Esophagus muscularis mucosa (tissue), 4 donors: ENCODE results near the gene MRPS2. TPM values are rescaled to one million over a fixed set of nuclear protein-coding genes. Genes with fewer than 3 reads are reported as not detected.
"Not testable (repeated sequence)": the region's sequence is repeated elsewhere in the genome, so short reads cannot be mapped to it uniquely, and the experiment has no call there.

ENCODE experiments used
- DNase-seq: peaks from one replicate; pipeline ENCODE4 v3.0.0-alpha.2; 2017; ENCODE audit errors: extremely low spot score
- H3K27ac ChIP-seq, 4 donors: fragments of 200-600 bp; sonication (generic); replicated peaks in 1 of 4; 1 replicate in 3 of 4; 2 replicates in 1 of 4; pipeline ENCODE4 v1.5.1; 2016 to 2019; ENCODE audit warnings: mild to moderate bottlenecking in 1 of 4
- H3K27me3 ChIP-seq, 4 donors: fragments of 200-600 bp; sonication (generic); one replicate each; pipeline versions ENCODE4 v1.5.1 to v1.6.0; 2016 to 2019
- H3K36me3 ChIP-seq, 4 donors: fragments of 200-600 bp; sonication (generic); one replicate each; pipeline ENCODE4 v1.5.1; 2016 to 2019
- H3K4me1 ChIP-seq, 4 donors: fragments of 200-600 bp; sonication (generic); one replicate each; pipeline ENCODE4 v1.5.1; 2016 to 2019
- H3K4me3 ChIP-seq, 4 donors: fragments of 200-600 bp; sonication (generic); 1 replicate in 2 of 4; 2 replicates in 2 of 4; pipeline ENCODE4 v1.5.1; 2016 to 2019; ENCODE audit warnings: mild to moderate bottlenecking in 4 of 4, moderate library complexity in 1 of 4
- H3K9me3 ChIP-seq, 4 donors: fragments of 200-600 bp; sonication (generic); 1 replicate in 3 of 4; 2 replicates in 1 of 4; pipeline ENCODE4 v1.5.1; 2016 to 2019
- CTCF ChIP-seq, 3 experiments: fragments of 200-600 bp in 2 of 3; fragments of 450-650 bp in 1 of 3; sonication (generic) in 2 of 3; IDR thresholded peaks; one replicate each; pipeline ENCODE4 v1.5.1; 2017 to 2019; ENCODE audit warnings: antibody characterized with exemption in 3 of 3, mild to moderate bottlenecking in 2 of 3, moderate library complexity in 1 of 3
- EP300 ChIP-seq: sonication (generic); formaldehyde crosslinking; IDR thresholded peaks from one replicate; pipeline ENCODE4 v1.6.1; 2017; ENCODE audit warnings: antibody characterized with exemption
- POLR2A ChIP-seq: fragments of 450-650 bp; IDR thresholded peaks from one replicate; pipeline ENCODE4 v1.6.1; 2017; ENCODE audit warnings: antibody characterized with exemption, moderate library complexity, mild to moderate bottlenecking, low read depth
- POLR2AphosphoS5 ChIP-seq, 2 donors: sonication (generic); formaldehyde crosslinking; IDR thresholded peaks; one replicate each; pipeline ENCODE4 v1.6.1; 2017; ENCODE audit warnings: antibody characterized with exemption in 2 of 2
- WGBS: methylation state at CpG from one replicate; pipeline ENCODE4 v1.1.5; 2018; 5-methylcytosine and 5-hydroxymethylcytosine counted together
- intact Hi-C: fragments of 100-400 bp; cut with DNase I; formaldehyde crosslinking; loops from one replicate; pipeline ENCODE4 v1.15.1; 2023
- total RNA-seq, 4 donors: library from RNA; depleted of rRNA; stranded (reverse); fragments of >200 nt; gene quantifications; one replicate each; pipeline versions ENCODE4 v1.1.0 to v1.2.1, GENCODE V29; 2016

The MRPS2 gene
- total RNA-seq, 4 donors from 2014 or later, result 19.5 to 47.3 (median 37.9) TPM

- no peak for DNase-seq
- Histone ChIP-seq H3K4me1 (no peaks in the 10 kb centered on the region), H3K36me3 (no peaks in the 10 kb centered on the region), H3K9me3 (peaks cover 0 to 15% (median 9%) of the 10 kb centered on the region in 4 donors), H3K4me3 (no peak overlapping the region), H3K27ac (no peak overlapping the region), H3K27me3 (peaks cover 0 to 46% (median 0%) of the 10 kb centered on the region in 4 donors)
- intact Hi-C loops, result no loop called here
- no peak for TF ChIP-seq EP300
- TF ChIP-seq POLR2AphosphoS5 (IDR thresholded peaks at IDR 0.05), result no peak
- no peak for TF ChIP-seq POLR2A
- TF ChIP-seq CTCF (IDR thresholded peaks at IDR 0.05), result no peak
- 76% methylated on average over 15 of the region's 19 CpGs for WGBS
Measured at GRCh38 chr9:135456436-135457104, 43.9 kb upstream of the MRPS2 start.

GRCh38 chr9:135458478-135458877 is 42.0 kb upstream of the MRPS2 start:
- peaks cover 0 to 52% (median 0%) of the 10 kb centered on the region in 4 donors for H3K27me3 ChIP-seq
- H3K4me1 ChIP-seq, H3K4me3 ChIP-seq, H3K27ac ChIP-seq, DNase-seq, intact Hi-C loops, H3K36me3 ChIP-seq: not testable (repeated sequence)
- WGBS, result 95% methylated on average over 5 of the region's 5 CpGs
- H3K9me3 ChIP-seq, result peaks cover 0 to 15% (median 9%) of the 10 kb centered on the region in 4 donors

GRCh38 chr9:135461936-135462335 is 38.5 kb upstream of the MRPS2 start:
- no peak overlapping the region for H3K27ac ChIP-seq
- H3K4me3 ChIP-seq, result no peak overlapping the region
- no peaks in the 10 kb centered on the region for H3K4me1 ChIP-seq
- no peaks in the 10 kb centered on the region for H3K9me3 ChIP-seq
- DNase-seq, result no peak
- TF ChIP-seq POLR2AphosphoS5 (IDR thresholded peaks at IDR 0.05) (no peak), POLR2A (no peak), CTCF (IDR thresholded peaks at IDR 0.05) (no peak), EP300 (no peak)
- H3K27me3 ChIP-seq, result peaks cover 0 to 29% (median 0%) of the 10 kb centered on the region in 4 donors
- intact Hi-C loops, result no loop called here
- no peaks in the 10 kb centered on the region for H3K36me3 ChIP-seq
- 82% methylated on average over 7 of the region's 11 CpGs for WGBS

GRCh38 chr9:135463140-135463539 is 37.3 kb upstream of the MRPS2 start:
- Histone ChIP-seq H3K27ac (no peak overlapping the region), H3K4me1 (no peaks in the 10 kb centered on the region), H3K9me3 (no peaks in the 10 kb centered on the region), H3K27me3 (peaks cover 0 to 17% (median 0%) of the 10 kb centered on the region in 4 donors), H3K4me3 (no peak overlapping the region), H3K36me3 (no peaks in the 10 kb centered on the region)
- TF ChIP-seq CTCF (IDR thresholded peaks at IDR 0.05) (no peak), EP300 (no peak), POLR2A (no peak), POLR2AphosphoS5 (IDR thresholded peaks at IDR 0.05) (no peak)
- WGBS, result 63% methylated on average over 3 of the region's 3 CpGs
- intact Hi-C loops, result no loop called here
- no peak for DNase-seq

- DNase-seq, result no peak
- no peak for TF ChIP-seq EP300
- no peak for TF ChIP-seq CTCF (IDR thresholded peaks at IDR 0.05)
- TF ChIP-seq POLR2AphosphoS5 (IDR thresholded peaks at IDR 0.05), result no peak
- no peak for TF ChIP-seq POLR2A
- Histone ChIP-seq H3K4me3 (no peak overlapping the region), H3K4me1 (no peaks in the 10 kb centered on the region), H3K27me3 (peaks cover 0 to 13% (median 0%) of the 10 kb centered on the region in 4 donors), H3K27ac (no peak overlapping the region), H3K36me3 (no peaks in the 10 kb centered on the region), H3K9me3 (no peaks in the 10 kb centered on the region)
- intact Hi-C loops, result no loop called here
- 93% methylated on average over 7 of the region's 7 CpGs for WGBS
Measured at GRCh38 chr9:135464181-135464580, 36.3 kb upstream of the MRPS2 start.
